DOHH2 (cell line): ENCODE measurements around the gene SMAP2.

Experiments
- CTCF ChIP-seq: fragments of 200-600 bp; sonication (generic); IDR thresholded peaks from one replicate; pipeline ENCODE4 v1.5.1; 2014; ENCODE audit warnings: antibody characterized with exemption, mild to moderate bottlenecking, low read depth, low read length; ENCODE audit not compliant: poor library complexity, severe bottlenecking
- EZH2phosphoT487 ChIP-seq: fragments of 200-600 bp; sonication (generic); IDR thresholded peaks from 2 replicates; pipeline ENCODE4 v1.6.1; 2017; ENCODE audit warnings: borderline replicate concordance, mild to moderate bottlenecking, antibody characterized with exemption, low read length, moderate library complexity, mixed read lengths

GRCh38 chr1:40397258-40397657 is 23.7 kb downstream of the SMAP2 start:
- no peak for TF ChIP-seq EZH2phosphoT487
- no peak for TF ChIP-seq CTCF
